ENCODE measurements around the gene PTX4. TPM values are rescaled to one million over a fixed set of nuclear protein-coding genes. Genes with fewer than 3 reads are reported as not detected.
"Not testable (repeated sequence)": the region's sequence is repeated elsewhere in the genome, so short reads cannot be mapped to it uniquely, and the experiment has no call there.

PTX4 gene
- polyA plus RNA-seq, 4 donors = 0.04 to 0.07 TPM; not detected in 2

- DNase-seq = peak in 1 of 2 donors; percentile 38
- peaks cover 0 to 4% (median 0%) of the 10 kb centered on the region in 3 donors for H3K4me1 ChIP-seq (ENCODE audit: control insufficient read depth in 3 of 3, insufficient read depth in 2 of 3, low read depth in 1 of 3, low read length in 2 of 3)
Observed at GRCh38 chr16:1472974-1473373, 15.8 kb downstream of the PTX4 start.

GRCh38 chr16:1471569-1472194 lies 17.1 kb downstream of the PTX4 start:
- WGBS, 3 donors = 79 to 90% (median 86%) methylated on average over 26 of the region's 26 CpGs
- Histone ChIP-seq H3K36me3 (ENCODE audit: control insufficient read depth in 3 of 3, insufficient read depth in 2 of 3, low read depth in 1 of 3, low read length in 3 of 3) (peaks cover 0 to 39% (median 0%) of the 10 kb centered on the region in 3 donors), H3K27me3 (ENCODE audit: control insufficient read depth in 3 of 3, insufficient read depth in 3 of 3, low read length in 3 of 3) (no peaks in the 10 kb centered on the region), H3K27ac (ENCODE audit: low read depth in 1 of 3, low read length in 2 of 3) (peak overlapping the region in 1 of 3 donors; percentile 70), H3K4me3 (ENCODE audit: low read depth in 1 of 3, low read length in 3 of 3) (no peak overlapping the region), H3K9me3 (ENCODE audit: control insufficient read depth in 2 of 2, insufficient read depth in 1 of 2, low read depth in 1 of 2, low read length in 1 of 2) (no peaks in the 10 kb centered on the region), H3K4me1 (ENCODE audit: control insufficient read depth in 3 of 3, insufficient read depth in 2 of 3, low read depth in 1 of 3, low read length in 2 of 3) (peaks cover 0 to 4% (median 0%) of the 10 kb centered on the region in 3 donors)
- no peak for FAIRE-seq
- DNase-seq = no peak

More at GRCh38 chr16:1472974-1473373, 15.8 kb downstream of the PTX4 start:
- Histone ChIP-seq H3K4me3 (ENCODE audit: low read depth in 1 of 3, low read length in 3 of 3) (peak overlapping the region in 1 of 3 donors; percentile 24), H3K36me3 (ENCODE audit: control insufficient read depth in 3 of 3, insufficient read depth in 2 of 3, low read depth in 1 of 3, low read length in 3 of 3) (peaks cover 0 to 29% (median 0%) of the 10 kb centered on the region in 3 donors), H3K27ac (ENCODE audit: low read depth in 1 of 3, low read length in 2 of 3) (peak overlapping the region in 1 of 3 donors; percentile 27), H3K27me3 (ENCODE audit: control insufficient read depth in 3 of 3, insufficient read depth in 3 of 3, low read length in 3 of 3) (no peaks in the 10 kb centered on the region), H3K9me3 (ENCODE audit: control insufficient read depth in 2 of 2, insufficient read depth in 1 of 2, low read depth in 1 of 2, low read length in 1 of 2) (peaks cover 0 to 6% of the 10 kb centered on the region in 2 donors)
- 19 to 53% (median 23%) methylated on average over 3 of the region's 3 CpGs for WGBS, 3 donors
- no peak for FAIRE-seq

GRCh38 chr16:1470481-1471251 lies 18.1 kb downstream of the PTX4 start:
- Histone ChIP-seq H3K27ac (ENCODE audit: low read depth in 1 of 3, low read length in 2 of 3) (peak overlapping the region in 1 of 3 donors; percentile 70), H3K4me3 (ENCODE audit: low read depth in 1 of 3, low read length in 3 of 3) (no peak overlapping the region), H3K9me3 (ENCODE audit: control insufficient read depth in 2 of 2, insufficient read depth in 1 of 2, low read depth in 1 of 2, low read length in 1 of 2) (no peaks in the 10 kb centered on the region), H3K27me3 (ENCODE audit: control insufficient read depth in 3 of 3, insufficient read depth in 3 of 3, low read length in 3 of 3) (no peaks in the 10 kb centered on the region), H3K4me1 (ENCODE audit: control insufficient read depth in 3 of 3, insufficient read depth in 2 of 3, low read depth in 1 of 3, low read length in 2 of 3) (peaks cover 0 to 4% (median 0%) of the 10 kb centered on the region in 3 donors), H3K36me3 (ENCODE audit: control insufficient read depth in 3 of 3, insufficient read depth in 2 of 3, low read depth in 1 of 3, low read length in 3 of 3) (peaks cover 0 to 47% (median 0%) of the 10 kb centered on the region in 3 donors)
- WGBS, 3 donors = 72 to 91% (median 77%) methylated on average over 13 to 14 of the region's 14 CpGs
- DNase-seq (no peak), FAIRE-seq (no peak)

GRCh38 chr16:1469693-1470201 lies 19.0 kb downstream of the PTX4 start:
- Histone ChIP-seq H3K36me3 (ENCODE audit: control insufficient read depth in 3 of 3, insufficient read depth in 2 of 3, low read depth in 1 of 3, low read length in 3 of 3) (peaks cover 0 to 56% (median 0%) of the 10 kb centered on the region in 3 donors), H3K4me1 (ENCODE audit: control insufficient read depth in 3 of 3, insufficient read depth in 2 of 3, low read depth in 1 of 3, low read length in 2 of 3) (peaks cover 0 to 4% (median 0%) of the 10 kb centered on the region in 3 donors), H3K27me3 (ENCODE audit: control insufficient read depth in 3 of 3, insufficient read depth in 3 of 3, low read length in 3 of 3) (no peaks in the 10 kb centered on the region), H3K4me3 (ENCODE audit: low read depth in 1 of 3, low read length in 3 of 3) (no peak overlapping the region), H3K9me3 (ENCODE audit: control insufficient read depth in 2 of 2, insufficient read depth in 1 of 2, low read depth in 1 of 2, low read length in 1 of 2) (no peaks in the 10 kb centered on the region), H3K27ac (ENCODE audit: low read depth in 1 of 3, low read length in 2 of 3) (peak overlapping the region in 1 of 3 donors; percentile 70)
- 75 to 86% (median 82%) methylated on average over 20 of the region's 20 CpGs for WGBS, 3 donors
- DNase-seq (no peak), FAIRE-seq (no peak)

GRCh38 chr16:1469141-1469540 lies 19.6 kb downstream of the PTX4 start:
- not testable (repeated sequence) for H3K4me1 ChIP-seq (ENCODE audit: control insufficient read depth in 3 of 3, insufficient read depth in 2 of 3, low read depth in 1 of 3, low read length in 2 of 3); DNase-seq; H3K27ac ChIP-seq (ENCODE audit: low read depth in 1 of 3, low read length in 2 of 3); H3K9me3 ChIP-seq (ENCODE audit: control insufficient read depth in 2 of 2, insufficient read depth in 1 of 2, low read depth in 1 of 2, low read length in 1 of 2); FAIRE-seq; H3K4me3 ChIP-seq (ENCODE audit: low read depth in 1 of 3, low read length in 3 of 3); H3K27me3 ChIP-seq (ENCODE audit: control insufficient read depth in 3 of 3, insufficient read depth in 3 of 3, low read length in 3 of 3)
- H3K36me3 ChIP-seq (ENCODE audit: control insufficient read depth in 3 of 3, insufficient read depth in 2 of 3, low read depth in 1 of 3, low read length in 3 of 3) = peaks cover 0 to 62% (median 0%) of the 10 kb centered on the region in 3 donors
- 59 to 81% (median 71%) methylated on average over 5 of the region's 5 CpGs for WGBS, 3 donors

GRCh38 chr16:1468426-1468810 lies 20.3 kb downstream of the PTX4 start:
- H3K36me3 ChIP-seq (ENCODE audit: control insufficient read depth in 3 of 3, insufficient read depth in 2 of 3, low read depth in 1 of 3, low read length in 3 of 3) = peaks cover 0 to 68% (median 0%) of the 10 kb centered on the region in 3 donors
- no peak for FAIRE-seq
- no peak for DNase-seq
- H3K9me3 ChIP-seq (ENCODE audit: control insufficient read depth in 2 of 2, insufficient read depth in 1 of 2, low read depth in 1 of 2, low read length in 1 of 2) = no peaks in the 10 kb centered on the region
- no peak overlapping the region for H3K4me3 ChIP-seq (ENCODE audit: low read depth in 1 of 3, low read length in 3 of 3)
- no peaks in the 10 kb centered on the region for H3K4me1 ChIP-seq (ENCODE audit: control insufficient read depth in 3 of 3, insufficient read depth in 2 of 3, low read depth in 1 of 3, low read length in 2 of 3)
- WGBS, 3 donors = 88 to 94% (median 90%) methylated on average over 22 of the region's 22 CpGs
- no peak overlapping the region for H3K27ac ChIP-seq (ENCODE audit: low read depth in 1 of 3, low read length in 2 of 3)
- no peaks in the 10 kb centered on the region for H3K27me3 ChIP-seq (ENCODE audit: control insufficient read depth in 3 of 3, insufficient read depth in 3 of 3, low read length in 3 of 3)

- peaks cover 0 to 80% (median 3%) of the 10 kb centered on the region in 3 donors for H3K36me3 ChIP-seq (ENCODE audit: control insufficient read depth in 3 of 3, insufficient read depth in 2 of 3, low read depth in 1 of 3, low read length in 3 of 3)
- WGBS, 3 donors = 73 to 84% (median 76%) methylated on average over 13 to 14 of the region's 14 CpGs
- H3K4me3 ChIP-seq (ENCODE audit: low read depth in 1 of 3, low read length in 3 of 3) = no peak overlapping the region
- no peak for FAIRE-seq
- H3K4me1 ChIP-seq (ENCODE audit: control insufficient read depth in 3 of 3, insufficient read depth in 2 of 3, low read depth in 1 of 3, low read length in 2 of 3) = no peaks in the 10 kb centered on the region
- no peaks in the 10 kb centered on the region for H3K27me3 ChIP-seq (ENCODE audit: control insufficient read depth in 3 of 3, insufficient read depth in 3 of 3, low read length in 3 of 3)
- no peak for DNase-seq
- no peak overlapping the region for H3K27ac ChIP-seq (ENCODE audit: low read depth in 1 of 3, low read length in 2 of 3)
- no peaks in the 10 kb centered on the region for H3K9me3 ChIP-seq (ENCODE audit: control insufficient read depth in 2 of 2, insufficient read depth in 1 of 2, low read depth in 1 of 2, low read length in 1 of 2)
Observed at GRCh38 chr16:1466968-1467521, 21.7 kb downstream of the PTX4 start.

- H3K4me3 ChIP-seq (ENCODE audit: low read depth in 1 of 3, low read length in 3 of 3) = no peak overlapping the region
- no peaks in the 10 kb centered on the region for H3K27me3 ChIP-seq (ENCODE audit: control insufficient read depth in 3 of 3, insufficient read depth in 3 of 3, low read length in 3 of 3)
- DNase-seq = no peak
- H3K9me3 ChIP-seq (ENCODE audit: control insufficient read depth in 2 of 2, insufficient read depth in 1 of 2, low read depth in 1 of 2, low read length in 1 of 2) = no peaks in the 10 kb centered on the region
- peaks cover 3 to 77% (median 6%) of the 10 kb centered on the region in 3 donors for H3K36me3 ChIP-seq (ENCODE audit: control insufficient read depth in 3 of 3, insufficient read depth in 2 of 3, low read depth in 1 of 3, low read length in 3 of 3)
- no peak for FAIRE-seq
- no peaks in the 10 kb centered on the region for H3K4me1 ChIP-seq (ENCODE audit: control insufficient read depth in 3 of 3, insufficient read depth in 2 of 3, low read depth in 1 of 3, low read length in 2 of 3)
- WGBS, 3 donors = 93% methylated on average over 23 to 24 of the region's 24 CpGs
- H3K27ac ChIP-seq (ENCODE audit: low read depth in 1 of 3, low read length in 2 of 3) = no peak overlapping the region
Observed at GRCh38 chr16:1466054-1466453, 22.7 kb downstream of the PTX4 start.

All from small intestine (tissue), 7 donors.